ENCODE measurements around the gene GPC4.

DNA sequence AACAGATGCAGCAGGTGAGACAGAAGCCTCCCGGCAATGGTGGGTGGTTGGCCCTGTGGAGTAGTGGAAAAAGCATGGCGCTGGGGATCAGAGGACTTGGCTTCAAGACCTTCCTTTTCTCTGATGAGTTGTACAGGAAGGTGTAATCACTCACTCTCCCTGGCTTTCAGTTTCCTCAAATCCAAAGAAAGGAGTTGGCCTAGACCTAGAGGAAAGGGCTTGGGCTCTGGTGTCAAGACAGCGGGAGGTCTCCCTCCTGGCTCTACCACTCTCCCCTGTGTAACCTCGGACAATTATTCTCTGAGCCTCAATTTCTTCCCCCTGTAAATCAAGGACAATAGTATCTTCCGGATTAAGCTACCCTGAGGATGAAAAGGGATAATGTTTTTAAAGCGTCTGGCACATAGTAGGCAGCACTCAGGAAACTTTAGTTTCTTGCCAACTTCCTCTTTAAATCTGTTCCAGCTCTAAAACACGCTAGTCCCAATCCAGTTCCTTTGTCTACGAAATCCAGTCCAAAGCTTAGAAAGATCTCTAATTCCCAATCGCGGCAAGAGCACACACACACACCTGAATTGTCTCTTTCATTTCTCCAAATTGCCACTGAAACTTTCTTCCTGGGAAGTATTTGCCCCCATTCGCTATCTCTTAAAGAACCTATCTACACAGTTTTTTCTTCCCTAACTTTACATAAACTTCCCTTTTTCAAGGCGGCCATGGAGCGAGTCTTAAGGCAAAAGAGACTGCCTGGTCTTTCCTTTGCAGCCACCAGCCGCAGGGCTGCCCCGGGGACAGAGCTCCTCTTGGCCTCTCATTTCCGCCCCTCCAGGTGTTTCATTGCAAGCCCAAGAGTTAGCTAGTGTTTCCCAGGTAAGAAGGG is 29.9 kb upstream of the GPC4 start:
- TF ChIP-seq, protein P1, sequence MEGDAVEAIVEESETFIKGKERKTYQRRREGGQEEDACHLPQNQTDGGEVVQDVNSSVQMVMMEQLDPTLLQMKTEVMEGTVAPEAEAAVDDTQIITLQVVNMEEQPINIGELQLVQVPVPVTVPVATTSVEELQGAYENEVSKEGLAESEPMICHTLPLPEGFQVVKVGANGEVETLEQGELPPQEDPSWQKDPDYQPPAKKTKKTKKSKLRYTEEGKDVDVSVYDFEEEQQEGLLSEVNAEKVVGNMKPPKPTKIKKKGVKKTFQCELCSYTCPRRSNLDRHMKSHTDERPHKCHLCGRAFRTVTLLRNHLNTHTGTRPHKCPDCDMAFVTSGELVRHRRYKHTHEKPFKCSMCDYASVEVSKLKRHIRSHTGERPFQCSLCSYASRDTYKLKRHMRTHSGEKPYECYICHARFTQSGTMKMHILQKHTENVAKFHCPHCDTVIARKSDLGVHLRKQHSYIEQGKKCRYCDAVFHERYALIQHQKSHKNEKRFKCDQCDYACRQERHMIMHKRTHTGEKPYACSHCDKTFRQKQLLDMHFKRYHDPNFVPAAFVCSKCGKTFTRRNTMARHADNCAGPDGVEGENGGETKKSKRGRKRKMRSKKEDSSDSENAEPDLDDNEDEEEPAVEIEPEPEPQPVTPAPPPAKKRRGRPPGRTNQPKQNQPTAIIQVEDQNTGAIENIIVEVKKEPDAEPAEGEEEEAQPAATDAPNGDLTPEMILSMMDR (IDR thresholded peaks at IDR 0.05) = no peak
- no peak for TF ChIP-seq POLR2A (IDR thresholded peaks at IDR 0.05)
